Liver (tissue), 9 donors: Measurements from ENCODE around the gene ZNF334. TPM values are rescaled to one million over a fixed set of nuclear protein-coding genes. Genes with fewer than 3 reads are reported as not detected.

ENCODE experiments used
- DNase-seq: peaks from one replicate; pipeline ENCODE4 v3.0.0-alpha.2; 2017; ENCODE audit warnings: low spot score
- H3K27ac ChIP-seq, 2 donors: one replicate each; pipeline ENCODE4 v1.7.0; 2013; ENCODE audit warnings: inconsistent platforms in 2 of 2, low read length in 2 of 2, control low read depth in 1 of 2, low read depth in 1 of 2, mild to moderate bottlenecking in 1 of 2
- H3K27me3 ChIP-seq, 4 donors: one replicate each; pipeline versions ENCODE4 v1.6.1 to v1.7.0; 2013; ENCODE audit warnings: low read length in 3 of 4, inconsistent platforms in 1 of 4, mild to moderate bottlenecking in 1 of 4, moderate library complexity in 1 of 4; ENCODE audit not compliant: control insufficient read depth in 4 of 4, insufficient read depth in 4 of 4
- H3K36me3 ChIP-seq, 4 donors: one replicate each; pipeline versions ENCODE4 v1.6.1 to v1.7.0; 2013; ENCODE audit warnings: low read length in 3 of 4, mild to moderate bottlenecking in 3 of 4, low read depth in 1 of 4, moderate library complexity in 1 of 4; ENCODE audit not compliant: control insufficient read depth in 4 of 4, insufficient read depth in 3 of 4
- H3K4me1 ChIP-seq, 4 donors: one replicate each; pipeline versions ENCODE4 v1.6.1 to v1.7.0; 2013; ENCODE audit warnings: low read length in 3 of 4, mild to moderate bottlenecking in 3 of 4, moderate library complexity in 1 of 4; ENCODE audit not compliant: control insufficient read depth in 4 of 4, insufficient read depth in 4 of 4
- H3K4me3 ChIP-seq, 3 donors: one replicate each; pipeline versions ENCODE4 v1.6.1 to v1.7.0; 2013; ENCODE audit warnings: low read length in 3 of 3, control low read depth in 1 of 3, low read depth in 1 of 3, mild to moderate bottlenecking in 1 of 3
- H3K9ac ChIP-seq, 2 donors: one replicate each; pipeline ENCODE4 v1.7.0; 2013; ENCODE audit warnings: low read length in 2 of 2, mild to moderate bottlenecking in 2 of 2, moderate library complexity in 2 of 2, control low read depth in 1 of 2, low read depth in 1 of 2
- H3K9me3 ChIP-seq, 4 donors: one replicate each; pipeline versions ENCODE4 v1.6.1 to v1.7.0; 2013; ENCODE audit warnings: low read length in 3 of 4; ENCODE audit not compliant: control insufficient read depth in 4 of 4
- EGR1 ChIP-seq, 2 donors: IDR thresholded peaks; 2 replicates each; pipeline ENCODE4 v1.6.1; 2016 to 2018; ENCODE audit warnings: antibody characterized with exemption in 2 of 2, low read depth in 2 of 2
- FOXA1 ChIP-seq: IDR thresholded peaks from 2 replicates; pipeline ENCODE4 v1.6.1; 2016; ENCODE audit warnings: antibody characterized with exemption
- FOXA2 ChIP-seq: IDR thresholded peaks from 2 replicates; pipeline ENCODE4 v1.6.1; 2016; ENCODE audit warnings: antibody characterized with exemption
- GABPA ChIP-seq, 2 donors: IDR thresholded peaks in 1 of 2; conservative IDR thresholded peaks in 1 of 2; 2 replicates each; pipeline ENCODE4 v1.6.1; 2016; ENCODE audit warnings: antibody characterized with exemption in 2 of 2, mild to moderate bottlenecking in 1 of 2, moderate library complexity in 1 of 2
- HNF4A ChIP-seq, 2 donors: conservative IDR thresholded peaks; 2 replicates each; pipeline ENCODE4 v1.6.1; 2016; ENCODE audit warnings: antibody characterized with exemption in 2 of 2, mild to moderate bottlenecking in 2 of 2
- HNF4G ChIP-seq: IDR thresholded peaks from 2 replicates; pipeline ENCODE4 v1.6.1; 2016; ENCODE audit warnings: antibody characterized with exemption
- JUND ChIP-seq, 2 donors: IDR thresholded peaks; 2 replicates each; pipeline ENCODE4 v1.6.1; 2016; ENCODE audit warnings: antibody characterized with exemption in 2 of 2
- NR2F2 ChIP-seq: IDR thresholded peaks from 2 replicates; pipeline ENCODE4 v1.6.1; 2016; ENCODE audit warnings: antibody characterized with exemption
- RAD21 ChIP-seq, 2 donors: IDR thresholded peaks; 2 replicates each; pipeline ENCODE4 v1.6.1; 2016; ENCODE audit warnings: antibody characterized with exemption in 2 of 2, mild to moderate bottlenecking in 2 of 2
- RXRA ChIP-seq, 2 donors: IDR thresholded peaks; 2 replicates each; pipeline ENCODE4 v1.6.1; 2017 to 2018; ENCODE audit warnings: antibody characterized with exemption in 2 of 2, mild to moderate bottlenecking in 1 of 2
- SP1 ChIP-seq: IDR thresholded peaks from 2 replicates; pipeline ENCODE4 v1.6.1; 2018; ENCODE audit warnings: antibody characterized with exemption, mild to moderate bottlenecking
- TAF1 ChIP-seq: conservative IDR thresholded peaks from 2 replicates; pipeline ENCODE4 v1.6.1; 2016; ENCODE audit warnings: antibody characterized with exemption, mild to moderate bottlenecking
- YY1 ChIP-seq: IDR thresholded peaks from 2 replicates; pipeline ENCODE4 v1.6.1; 2016; ENCODE audit warnings: antibody characterized with exemption, mild to moderate bottlenecking
- WGBS: extraction: QIAGEN DNeasy Blood & Tissue Kit; methylation state at CpG from one replicate; pipeline ENCODE4 v1.1.7; 2013; 5-methylcytosine and 5-hydroxymethylcytosine counted together
- polyA plus RNA-seq, 2 donors: library from polyadenylated mRNA; stranded (reverse) in 1 of 2; unstranded in 1 of 2; fragments of 200-250 nt in 1 of 2; fragments of >200 nt in 1 of 2; fragmentation: Nextera tagmentation in 1 of 2; extraction: Ambion mirVana in 1 of 2; gene quantifications; one replicate each; pipeline versions ENCODE4 v1.2.1 to v1.2.3, GENCODE V29; 2013 to 2015
- total RNA-seq, 2 donors: library from RNA; depleted of rRNA; stranded (reverse); fragments of >200 nt; gene quantifications; one replicate each; pipeline ENCODE4 v1.2.3, GENCODE V29; 2014
- TF ChIP-seq, protein P1 (sequence below): IDR thresholded peaks from 2 replicates; pipeline ENCODE4 v1.6.1; 2016; ENCODE audit warnings: antibody characterized with exemption
- TF ChIP-seq, protein P2 (sequence below): IDR thresholded peaks from 2 replicates; pipeline ENCODE4 v1.6.1; 2016; ENCODE audit warnings: antibody characterized with exemption
- TF ChIP-seq, protein P3 (sequence below): IDR thresholded peaks from 2 replicates; pipeline ENCODE4 v1.6.1; 2016; ENCODE audit warnings: antibody characterized with exemption
- TF ChIP-seq, protein P4 (sequence below): fragments of 150-350 bp; IDR thresholded peaks from 2 replicates; pipeline ENCODE4 v1.5.1; 2017; ENCODE audit warnings: improper control_type of control experiment, low read depth, low read length; ENCODE audit not compliant: missing input control
- TF ChIP-seq, protein P5 (sequence below): IDR thresholded peaks from 2 replicates; pipeline ENCODE4 v1.6.1; 2016; ENCODE audit warnings: antibody characterized with exemption, mild to moderate bottlenecking
- donor health status: healthy.
- donor health status: healthy.
- donor health status: healthy.
- donor health status: healthy.
- donor health status: healthy.

ZNF334 gene
- 1 to 10 TPM; 1.4 to 3.3 TPM for total RNA-seq
- 1 to 10 TPM in 1 of 2 donors, under 1 TPM in 1; 0.65 to 1.0 TPM for polyA plus RNA-seq

DNA sequence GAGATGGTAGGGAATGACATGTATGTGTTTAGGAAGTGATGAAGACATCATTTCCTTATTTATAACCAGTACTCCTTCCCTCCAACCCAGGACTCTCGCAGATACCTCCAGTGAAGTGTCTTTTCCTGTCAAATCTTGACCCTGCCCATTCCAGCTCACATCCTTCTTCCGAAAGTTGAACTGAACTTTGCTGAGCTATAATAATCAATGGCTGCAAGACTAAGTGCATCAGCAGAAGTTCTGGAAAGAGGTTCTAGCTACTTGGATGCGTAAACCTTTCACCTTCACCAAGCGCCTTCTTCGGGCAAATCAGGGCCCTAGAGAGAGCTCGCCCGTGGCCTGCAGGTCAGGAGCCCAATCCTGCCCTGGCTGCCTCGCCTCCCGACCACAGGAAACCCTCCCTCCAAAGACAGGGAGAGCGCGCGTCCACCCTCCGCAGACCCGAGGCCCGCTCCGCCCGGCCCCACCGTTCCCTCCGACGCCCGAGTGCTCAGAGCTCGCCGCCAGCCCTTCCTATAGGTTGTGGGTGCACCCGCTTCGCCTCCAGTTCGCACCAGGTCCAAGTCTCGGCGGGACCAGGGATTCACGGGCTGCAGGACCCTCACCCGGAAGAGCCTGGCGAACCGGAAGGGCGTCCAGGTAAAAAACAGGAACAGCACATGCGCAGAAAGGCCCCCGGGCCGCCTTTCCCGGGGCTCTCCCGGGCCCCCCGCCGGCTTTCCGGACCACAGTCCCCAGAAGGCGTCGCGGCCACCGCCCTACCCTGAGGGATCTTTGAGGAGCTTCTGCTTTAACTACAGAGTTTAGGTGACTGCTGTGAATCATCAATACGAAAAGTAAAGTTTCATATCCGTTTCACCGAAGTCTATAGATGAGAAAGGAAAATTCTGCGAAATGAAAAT, at the start of gene ZNF334:
Gene ZNF334 (minus strand): TSS at position 617 of the 902 bp plus-strand sequence. CDS start 1,457 bp downstream, outside the sequence.
- H3K27ac ChIP-seq: no peak within 1 kb of the TSS
- peaks cover 0 to 3% (median 0%) of the 10 kb centered on the region in 4 donors for H3K9me3 ChIP-seq
- H3K4me3 ChIP-seq: peak within 1 kb of the TSS; percentile 56 to 91 (median 78)
- WGBS: 6% methylated on average over 49 of the region's 49 CpGs
- no peak within 1 kb of the TSS for H3K9ac ChIP-seq
- peak; percentile 71 for DNase-seq
- H3K4me1 ChIP-seq: peaks cover 0 to 8% (median 4%) of the 10 kb centered on the region in 4 donors
- H3K36me3 ChIP-seq: peaks cover 0 to 3% (median under 1%) of the 10 kb centered on the region in 4 donors
- H3K27me3 ChIP-seq: no peaks in the 10 kb centered on the region
- TF ChIP-seq SP1: no peak
- peak in 1 of 2 donors; percentile 11 for TF ChIP-seq RAD21 (IDR thresholded peaks at IDR 0.05)
- TF ChIP-seq YY1: no peak
- peak; percentile 69 to 89 for TF ChIP-seq GABPA (IDR thresholded peaks at IDR 0.05 in 1 of 2, conservative IDR thresholded peaks at IDR 0.05 in 1 of 2)
- peak in 1 of 2 donors; percentile 8 for TF ChIP-seq RXRA (IDR thresholded peaks at IDR 0.05)

DNA sequence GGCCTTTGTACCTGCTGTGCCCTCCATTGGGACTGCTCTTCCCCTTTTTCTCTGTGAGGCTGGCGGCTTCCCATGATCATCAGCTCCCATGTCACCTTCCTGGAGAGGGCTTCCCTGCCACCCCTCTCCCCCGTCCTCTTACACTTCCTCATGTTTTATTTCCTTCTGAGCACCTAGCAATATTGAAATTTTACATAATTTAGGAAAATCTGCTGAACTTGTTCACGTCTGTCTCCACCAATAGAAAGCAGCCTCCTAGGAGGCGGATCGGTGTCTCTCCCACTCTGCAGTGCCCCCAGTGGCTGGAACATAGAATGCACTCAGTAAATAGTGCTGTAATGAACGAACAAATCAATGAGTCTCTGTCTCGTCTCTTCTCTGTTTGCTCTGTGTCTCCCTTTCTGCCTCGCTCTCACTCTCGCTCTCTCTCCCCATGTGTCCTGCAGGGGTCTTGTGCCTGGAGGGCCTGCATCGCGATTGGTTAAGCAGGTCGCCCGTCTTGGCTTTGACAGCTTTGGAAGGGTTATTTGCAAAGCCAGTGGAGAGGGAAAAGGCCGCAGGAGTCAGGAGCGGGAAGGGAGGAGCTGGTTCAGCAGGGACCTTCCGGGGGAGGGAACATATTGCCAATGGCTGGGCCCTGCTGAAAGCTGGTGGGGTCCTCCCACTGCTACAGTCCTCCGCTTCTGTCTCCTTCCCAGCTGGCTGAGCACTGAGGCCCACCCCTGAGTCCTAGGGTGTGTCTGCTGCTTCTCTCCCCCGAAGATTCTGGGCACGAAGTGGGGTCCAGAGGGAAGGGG, 49.2 kb upstream of the ZNF334 start:
- Histone ChIP-seq H3K36me3 (no peaks in the 10 kb centered on the region), H3K9me3 (no peaks in the 10 kb centered on the region), H3K27me3 (no peaks in the 10 kb centered on the region), H3K4me1 (peaks cover 3 to 11% (median 6%) of the 10 kb centered on the region in 4 donors), H3K9ac (no peak overlapping the region), H3K4me3 (peak overlapping the region; percentile 6 to 32 (median 25)), H3K27ac (no peak overlapping the region)
- TF ChIP-seq, protein P1, sequence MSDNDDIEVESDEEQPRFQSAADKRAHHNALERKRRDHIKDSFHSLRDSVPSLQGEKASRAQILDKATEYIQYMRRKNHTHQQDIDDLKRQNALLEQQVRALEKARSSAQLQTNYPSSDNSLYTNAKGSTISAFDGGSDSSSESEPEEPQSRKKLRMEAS: no peak
- TF ChIP-seq HNF4G: no peak
- TF ChIP-seq RAD21 (IDR thresholded peaks at IDR 0.05): peak; percentile 71 to 78
- no peak for TF ChIP-seq EGR1 (IDR thresholded peaks at IDR 0.05; ENCODE audit: low read depth in 2 of 2)
- TF ChIP-seq GABPA (IDR thresholded peaks at IDR 0.05 in 1 of 2, conservative IDR thresholded peaks at IDR 0.05 in 1 of 2): no peak
- no peak for TF ChIP-seq HNF4A (conservative IDR thresholded peaks at IDR 0.05)
- TF ChIP-seq, protein P2, sequence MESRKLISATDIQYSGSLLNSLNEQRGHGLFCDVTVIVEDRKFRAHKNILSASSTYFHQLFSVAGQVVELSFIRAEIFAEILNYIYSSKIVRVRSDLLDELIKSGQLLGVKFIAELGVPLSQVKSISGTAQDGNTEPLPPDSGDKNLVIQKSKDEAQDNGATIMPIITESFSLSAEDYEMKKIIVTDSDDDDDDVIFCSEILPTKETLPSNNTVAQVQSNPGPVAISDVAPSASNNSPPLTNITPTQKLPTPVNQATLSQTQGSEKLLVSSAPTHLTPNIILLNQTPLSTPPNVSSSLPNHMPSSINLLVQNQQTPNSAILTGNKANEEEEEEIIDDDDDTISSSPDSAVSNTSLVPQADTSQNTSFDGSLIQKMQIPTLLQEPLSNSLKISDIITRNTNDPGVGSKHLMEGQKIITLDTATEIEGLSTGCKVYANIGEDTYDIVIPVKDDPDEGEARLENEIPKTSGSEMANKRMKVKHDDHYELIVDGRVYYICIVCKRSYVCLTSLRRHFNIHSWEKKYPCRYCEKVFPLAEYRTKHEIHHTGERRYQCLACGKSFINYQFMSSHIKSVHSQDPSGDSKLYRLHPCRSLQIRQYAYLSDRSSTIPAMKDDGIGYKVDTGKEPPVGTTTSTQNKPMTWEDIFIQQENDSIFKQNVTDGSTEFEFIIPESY: no peak
- no peak for TF ChIP-seq JUND (IDR thresholded peaks at IDR 0.05)
- peak in 1 of 2 donors; percentile 2 for TF ChIP-seq RXRA (IDR thresholded peaks at IDR 0.05)
- TF ChIP-seq, protein P3, sequence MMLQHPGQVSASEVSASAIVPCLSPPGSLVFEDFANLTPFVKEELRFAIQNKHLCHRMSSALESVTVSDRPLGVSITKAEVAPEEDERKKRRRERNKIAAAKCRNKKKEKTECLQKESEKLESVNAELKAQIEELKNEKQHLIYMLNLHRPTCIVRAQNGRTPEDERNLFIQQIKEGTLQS: no peak
- no peak for TF ChIP-seq SP1
- TF ChIP-seq, protein P4, sequence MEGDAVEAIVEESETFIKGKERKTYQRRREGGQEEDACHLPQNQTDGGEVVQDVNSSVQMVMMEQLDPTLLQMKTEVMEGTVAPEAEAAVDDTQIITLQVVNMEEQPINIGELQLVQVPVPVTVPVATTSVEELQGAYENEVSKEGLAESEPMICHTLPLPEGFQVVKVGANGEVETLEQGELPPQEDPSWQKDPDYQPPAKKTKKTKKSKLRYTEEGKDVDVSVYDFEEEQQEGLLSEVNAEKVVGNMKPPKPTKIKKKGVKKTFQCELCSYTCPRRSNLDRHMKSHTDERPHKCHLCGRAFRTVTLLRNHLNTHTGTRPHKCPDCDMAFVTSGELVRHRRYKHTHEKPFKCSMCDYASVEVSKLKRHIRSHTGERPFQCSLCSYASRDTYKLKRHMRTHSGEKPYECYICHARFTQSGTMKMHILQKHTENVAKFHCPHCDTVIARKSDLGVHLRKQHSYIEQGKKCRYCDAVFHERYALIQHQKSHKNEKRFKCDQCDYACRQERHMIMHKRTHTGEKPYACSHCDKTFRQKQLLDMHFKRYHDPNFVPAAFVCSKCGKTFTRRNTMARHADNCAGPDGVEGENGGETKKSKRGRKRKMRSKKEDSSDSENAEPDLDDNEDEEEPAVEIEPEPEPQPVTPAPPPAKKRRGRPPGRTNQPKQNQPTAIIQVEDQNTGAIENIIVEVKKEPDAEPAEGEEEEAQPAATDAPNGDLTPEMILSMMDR: peak; percentile 85
- peak; percentile 62 for TF ChIP-seq FOXA2
- TF ChIP-seq FOXA1: no peak
- TF ChIP-seq YY1: peak; percentile 46
- TF ChIP-seq NR2F2: no peak
- TF ChIP-seq, protein P5, sequence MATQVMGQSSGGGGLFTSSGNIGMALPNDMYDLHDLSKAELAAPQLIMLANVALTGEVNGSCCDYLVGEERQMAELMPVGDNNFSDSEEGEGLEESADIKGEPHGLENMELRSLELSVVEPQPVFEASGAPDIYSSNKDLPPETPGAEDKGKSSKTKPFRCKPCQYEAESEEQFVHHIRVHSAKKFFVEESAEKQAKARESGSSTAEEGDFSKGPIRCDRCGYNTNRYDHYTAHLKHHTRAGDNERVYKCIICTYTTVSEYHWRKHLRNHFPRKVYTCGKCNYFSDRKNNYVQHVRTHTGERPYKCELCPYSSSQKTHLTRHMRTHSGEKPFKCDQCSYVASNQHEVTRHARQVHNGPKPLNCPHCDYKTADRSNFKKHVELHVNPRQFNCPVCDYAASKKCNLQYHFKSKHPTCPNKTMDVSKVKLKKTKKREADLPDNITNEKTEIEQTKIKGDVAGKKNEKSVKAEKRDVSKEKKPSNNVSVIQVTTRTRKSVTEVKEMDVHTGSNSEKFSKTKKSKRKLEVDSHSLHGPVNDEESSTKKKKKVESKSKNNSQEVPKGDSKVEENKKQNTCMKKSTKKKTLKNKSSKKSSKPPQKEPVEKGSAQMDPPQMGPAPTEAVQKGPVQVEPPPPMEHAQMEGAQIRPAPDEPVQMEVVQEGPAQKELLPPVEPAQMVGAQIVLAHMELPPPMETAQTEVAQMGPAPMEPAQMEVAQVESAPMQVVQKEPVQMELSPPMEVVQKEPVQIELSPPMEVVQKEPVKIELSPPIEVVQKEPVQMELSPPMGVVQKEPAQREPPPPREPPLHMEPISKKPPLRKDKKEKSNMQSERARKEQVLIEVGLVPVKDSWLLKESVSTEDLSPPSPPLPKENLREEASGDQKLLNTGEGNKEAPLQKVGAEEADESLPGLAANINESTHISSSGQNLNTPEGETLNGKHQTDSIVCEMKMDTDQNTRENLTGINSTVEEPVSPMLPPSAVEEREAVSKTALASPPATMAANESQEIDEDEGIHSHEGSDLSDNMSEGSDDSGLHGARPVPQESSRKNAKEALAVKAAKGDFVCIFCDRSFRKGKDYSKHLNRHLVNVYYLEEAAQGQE: no peak
- no peak for TF ChIP-seq TAF1
- WGBS: 23% methylated on average over 19 of the region's 19 CpGs
- DNase-seq: peak; percentile 76
